ENCODE data around the gene P2RY11. TPM values are rescaled to one million over a fixed set of nuclear protein-coding genes. Genes with fewer than 3 reads are reported as not detected.

Gene P2RY11
- total and polyA plus RNA-seq, 2 experiments from 2014 or later: 4.0 to 4.3 TPM

DNA sequence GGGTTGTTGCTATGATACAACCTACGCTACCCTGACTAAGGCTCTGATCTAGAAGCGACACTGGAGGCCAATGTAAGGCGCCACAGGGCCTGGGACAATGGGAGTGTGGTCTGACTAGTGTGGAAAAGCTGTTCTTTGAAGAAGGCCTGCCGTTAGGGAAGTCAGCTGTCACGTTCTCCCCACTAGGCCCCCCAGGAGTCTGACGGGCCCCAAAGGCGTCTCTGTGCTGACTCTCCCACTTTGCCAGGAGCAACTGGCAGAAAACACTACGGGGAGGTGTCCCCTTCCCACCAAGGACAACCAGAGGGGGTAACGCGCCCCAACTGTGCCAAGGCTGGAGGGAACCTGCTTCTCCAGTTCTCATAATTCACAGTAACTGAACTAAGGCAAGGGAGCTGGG, 33.5 kb downstream of the P2RY11 start (continued):
- TF ChIP-seq, protein P1, sequence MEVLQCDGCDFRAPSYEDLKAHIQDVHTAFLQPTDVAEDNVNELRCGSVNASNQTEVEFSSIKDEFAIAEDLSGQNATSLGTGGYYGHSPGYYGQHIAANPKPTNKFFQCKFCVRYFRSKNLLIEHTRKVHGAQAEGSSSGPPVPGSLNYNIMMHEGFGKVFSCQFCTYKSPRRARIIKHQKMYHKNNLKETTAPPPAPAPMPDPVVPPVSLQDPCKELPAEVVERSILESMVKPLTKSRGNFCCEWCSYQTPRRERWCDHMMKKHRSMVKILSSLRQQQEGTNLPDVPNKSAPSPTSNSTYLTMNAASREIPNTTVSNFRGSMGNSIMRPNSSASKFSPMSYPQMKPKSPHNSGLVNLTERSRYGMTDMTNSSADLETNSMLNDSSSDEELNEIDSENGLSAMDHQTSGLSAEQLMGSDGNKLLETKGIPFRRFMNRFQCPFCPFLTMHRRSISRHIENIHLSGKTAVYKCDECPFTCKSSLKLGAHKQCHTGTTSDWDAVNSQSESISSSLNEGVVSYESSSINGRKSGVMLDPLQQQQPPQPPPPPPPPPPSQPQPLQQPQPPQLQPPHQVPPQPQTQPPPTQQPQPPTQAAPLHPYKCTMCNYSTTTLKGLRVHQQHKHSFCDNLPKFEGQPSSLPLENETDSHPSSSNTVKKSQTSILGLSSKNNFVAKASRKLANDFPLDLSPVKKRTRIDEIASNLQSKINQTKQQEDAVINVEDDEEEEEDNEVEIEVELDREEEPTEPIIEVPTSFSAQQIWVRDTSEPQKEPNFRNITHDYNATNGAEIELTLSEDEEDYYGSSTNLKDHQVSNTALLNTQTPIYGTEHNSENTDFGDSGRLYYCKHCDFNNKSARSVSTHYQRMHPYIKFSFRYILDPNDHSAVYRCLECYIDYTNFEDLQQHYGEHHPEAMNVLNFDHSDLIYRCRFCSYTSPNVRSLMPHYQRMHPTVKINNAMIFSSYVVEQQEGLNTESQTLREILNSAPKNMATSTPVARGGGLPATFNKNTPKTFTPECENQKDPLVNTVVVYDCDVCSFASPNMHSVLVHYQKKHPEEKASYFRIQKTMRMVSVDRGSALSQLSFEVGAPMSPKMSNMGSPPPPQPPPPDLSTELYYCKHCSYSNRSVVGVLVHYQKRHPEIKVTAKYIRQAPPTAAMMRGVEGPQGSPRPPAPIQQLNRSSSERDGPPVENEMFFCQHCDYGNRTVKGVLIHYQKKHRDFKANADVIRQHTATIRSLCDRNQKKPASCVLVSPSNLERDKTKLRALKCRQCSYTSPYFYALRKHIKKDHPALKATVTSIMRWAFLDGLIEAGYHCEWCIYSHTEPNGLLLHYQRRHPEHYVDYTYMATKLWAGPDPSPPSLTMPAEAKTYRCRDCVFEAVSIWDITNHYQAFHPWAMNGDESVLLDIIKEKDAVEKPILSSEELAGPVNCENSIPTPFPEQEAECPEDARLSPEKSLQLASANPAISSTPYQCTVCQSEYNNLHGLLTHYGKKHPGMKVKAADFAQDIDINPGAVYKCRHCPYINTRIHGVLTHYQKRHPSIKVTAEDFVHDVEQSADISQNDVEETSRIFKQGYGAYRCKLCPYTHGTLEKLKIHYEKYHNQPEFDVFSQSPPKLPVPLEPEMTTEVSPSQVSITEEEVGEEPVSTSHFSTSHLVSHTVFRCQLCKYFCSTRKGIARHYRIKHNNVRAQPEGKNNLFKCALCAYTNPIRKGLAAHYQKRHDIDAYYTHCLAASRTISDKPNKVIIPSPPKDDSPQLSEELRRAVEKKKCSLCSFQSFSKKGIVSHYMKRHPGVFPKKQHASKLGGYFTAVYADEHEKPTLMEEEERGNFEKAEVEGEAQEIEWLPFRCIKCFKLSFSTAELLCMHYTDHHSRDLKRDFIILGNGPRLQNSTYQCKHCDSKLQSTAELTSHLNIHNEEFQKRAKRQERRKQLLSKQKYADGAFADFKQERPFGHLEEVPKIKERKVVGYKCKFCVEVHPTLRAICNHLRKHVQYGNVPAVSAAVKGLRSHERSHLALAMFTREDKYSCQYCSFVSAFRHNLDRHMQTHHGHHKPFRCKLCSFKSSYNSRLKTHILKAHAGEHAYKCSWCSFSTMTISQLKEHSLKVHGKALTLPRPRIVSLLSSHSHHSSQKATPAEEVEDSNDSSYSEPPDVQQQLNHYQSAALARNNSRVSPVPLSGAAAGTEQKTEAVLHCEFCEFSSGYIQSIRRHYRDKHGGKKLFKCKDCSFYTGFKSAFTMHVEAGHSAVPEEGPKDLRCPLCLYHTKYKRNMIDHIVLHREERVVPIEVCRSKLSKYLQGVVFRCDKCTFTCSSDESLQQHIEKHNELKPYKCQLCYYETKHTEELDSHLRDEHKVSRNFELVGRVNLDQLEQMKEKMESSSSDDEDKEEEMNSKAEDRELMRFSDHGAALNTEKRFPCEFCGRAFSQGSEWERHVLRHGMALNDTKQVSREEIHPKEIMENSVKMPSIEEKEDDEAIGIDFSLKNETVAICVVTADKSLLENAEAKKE (CRISPR knock-in tag; IDR thresholded peaks at IDR 0.05): no peak
- TF ChIP-seq EZH2 (IDR thresholded peaks at IDR 0.05; ENCODE audit: low read depth, unreplicated experiment) (no peak), STAT1 (IDR thresholded peaks at IDR 0.05; ENCODE audit: unreplicated experiment) (no peak), EZH2phosphoT487 (IDR thresholded peaks at IDR 0.05; ENCODE audit: unreplicated experiment) (no peak), JUNB (IDR thresholded peaks at IDR 0.05; ENCODE audit: unreplicated experiment) (no peak), ZNF331 (CRISPR knock-in tag; IDR thresholded peaks at IDR 0.05; ENCODE audit: low read depth) (no peak)
- TF ChIP-seq, protein P2, sequence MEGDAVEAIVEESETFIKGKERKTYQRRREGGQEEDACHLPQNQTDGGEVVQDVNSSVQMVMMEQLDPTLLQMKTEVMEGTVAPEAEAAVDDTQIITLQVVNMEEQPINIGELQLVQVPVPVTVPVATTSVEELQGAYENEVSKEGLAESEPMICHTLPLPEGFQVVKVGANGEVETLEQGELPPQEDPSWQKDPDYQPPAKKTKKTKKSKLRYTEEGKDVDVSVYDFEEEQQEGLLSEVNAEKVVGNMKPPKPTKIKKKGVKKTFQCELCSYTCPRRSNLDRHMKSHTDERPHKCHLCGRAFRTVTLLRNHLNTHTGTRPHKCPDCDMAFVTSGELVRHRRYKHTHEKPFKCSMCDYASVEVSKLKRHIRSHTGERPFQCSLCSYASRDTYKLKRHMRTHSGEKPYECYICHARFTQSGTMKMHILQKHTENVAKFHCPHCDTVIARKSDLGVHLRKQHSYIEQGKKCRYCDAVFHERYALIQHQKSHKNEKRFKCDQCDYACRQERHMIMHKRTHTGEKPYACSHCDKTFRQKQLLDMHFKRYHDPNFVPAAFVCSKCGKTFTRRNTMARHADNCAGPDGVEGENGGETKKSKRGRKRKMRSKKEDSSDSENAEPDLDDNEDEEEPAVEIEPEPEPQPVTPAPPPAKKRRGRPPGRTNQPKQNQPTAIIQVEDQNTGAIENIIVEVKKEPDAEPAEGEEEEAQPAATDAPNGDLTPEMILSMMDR (conservative IDR thresholded peaks at IDR 0.05; ENCODE audit: low read depth in 2 of 2): no peak

- Mint-ChIP-seq H3K4me1 (no peaks in the 10 kb centered on the region), H3K4me3 (no peak overlapping the region), H3K27me3 (ENCODE audit: insufficient read depth, low read depth, poor library complexity) (peaks cover 6% of the 10 kb centered on the region), H3K27ac (no peak overlapping the region), H3K36me3 (ENCODE audit: low read depth) (peaks cover 94% of the 10 kb centered on the region), H3K9me3 (no peaks in the 10 kb centered on the region; the same call in 2 of the 3 replicates)
- Histone ChIP-seq H4K20me1 (replicated peaks; ENCODE audit: insufficient read depth) (peaks cover 15% of the 10 kb centered on the region), H3K4me1 (ENCODE audit: insufficient read depth) (no peaks in the 10 kb centered on the region), H2AFZ (no peak overlapping the region), H3K79me2 (replicated peaks; ENCODE audit: insufficient read depth) (no peaks in the 10 kb centered on the region), H3K4me2 (no peak overlapping the region), H3K27ac (ENCODE audit: low read depth) (no peak overlapping the region), H3F3A (replicated peaks; ENCODE audit: low read depth) (peaks cover 3% of the 10 kb centered on the region; the same call in 1 of the 2 replicates), H3K27me3 (ENCODE audit: insufficient read depth) (no peaks in the 10 kb centered on the region), H3K9me2 (ENCODE audit: insufficient read depth) (no peaks in the 10 kb centered on the region), H3K4me3 (no peak overlapping the region), H3K36me3 (ENCODE audit: insufficient read depth) (peaks cover 72% of the 10 kb centered on the region)
- ATAC-seq (no peak), DNase-seq (ENCODE audit: low spot score) (no peak)
- TF ChIP-seq ZNF114 (CRISPR knock-in tag; IDR thresholded peaks at IDR 0.05): no peak
- TF ChIP-seq EZH2 (IDR thresholded peaks at IDR 0.05; ENCODE audit: low read depth, unreplicated experiment): no peak
- TF ChIP-seq ETS1 (IDR thresholded peaks at IDR 0.05): no peak
- no peak for TF ChIP-seq POLR2AphosphoS5 (IDR thresholded peaks at IDR 0.05; ENCODE audit: low read depth)
- no peak for TF ChIP-seq CREB1 (CRISPR knock-in tag; IDR thresholded peaks at IDR 0.05; ENCODE audit: low read depth)
- TF ChIP-seq STAT1 (IDR thresholded peaks at IDR 0.05; ENCODE audit: unreplicated experiment): no peak
- TF ChIP-seq REST (IDR thresholded peaks at IDR 0.05; ENCODE audit: unreplicated experiment): no peak
These were observed 34.6 kb downstream of the P2RY11 start for GRCh38 chr19:10146142-10146541.
